ENCODE measurements around the gene EML5.

DNA sequence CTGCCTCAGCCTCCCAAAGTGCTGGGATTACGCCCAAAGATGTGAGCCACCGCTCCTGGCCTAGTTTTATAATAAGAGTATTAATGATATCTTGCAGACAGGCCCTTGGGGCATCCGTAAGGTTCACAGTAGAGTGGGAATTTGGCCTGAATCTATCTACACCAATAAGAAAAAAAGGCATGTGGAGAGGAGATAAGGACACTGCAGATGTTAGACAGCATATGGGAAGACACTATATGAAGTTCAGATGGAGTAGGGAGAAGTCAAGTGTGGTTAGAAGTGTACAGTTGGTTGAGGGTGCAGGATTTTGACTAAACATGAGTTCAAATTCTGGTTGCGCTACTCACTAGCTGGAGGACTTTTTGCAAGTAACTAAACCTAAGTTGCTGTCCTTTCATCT is 23.2 kb upstream of the EML5 start:
- TF ChIP-seq, protein P1, sequence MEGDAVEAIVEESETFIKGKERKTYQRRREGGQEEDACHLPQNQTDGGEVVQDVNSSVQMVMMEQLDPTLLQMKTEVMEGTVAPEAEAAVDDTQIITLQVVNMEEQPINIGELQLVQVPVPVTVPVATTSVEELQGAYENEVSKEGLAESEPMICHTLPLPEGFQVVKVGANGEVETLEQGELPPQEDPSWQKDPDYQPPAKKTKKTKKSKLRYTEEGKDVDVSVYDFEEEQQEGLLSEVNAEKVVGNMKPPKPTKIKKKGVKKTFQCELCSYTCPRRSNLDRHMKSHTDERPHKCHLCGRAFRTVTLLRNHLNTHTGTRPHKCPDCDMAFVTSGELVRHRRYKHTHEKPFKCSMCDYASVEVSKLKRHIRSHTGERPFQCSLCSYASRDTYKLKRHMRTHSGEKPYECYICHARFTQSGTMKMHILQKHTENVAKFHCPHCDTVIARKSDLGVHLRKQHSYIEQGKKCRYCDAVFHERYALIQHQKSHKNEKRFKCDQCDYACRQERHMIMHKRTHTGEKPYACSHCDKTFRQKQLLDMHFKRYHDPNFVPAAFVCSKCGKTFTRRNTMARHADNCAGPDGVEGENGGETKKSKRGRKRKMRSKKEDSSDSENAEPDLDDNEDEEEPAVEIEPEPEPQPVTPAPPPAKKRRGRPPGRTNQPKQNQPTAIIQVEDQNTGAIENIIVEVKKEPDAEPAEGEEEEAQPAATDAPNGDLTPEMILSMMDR (IDR thresholded peaks at IDR 0.05; ENCODE audit: poor library complexity): no peak
- no peak for TF ChIP-seq EZH2phosphoT487 (IDR thresholded peaks at IDR 0.05; ENCODE audit: low read depth, severe bottlenecking, unreplicated experiment)
- TF ChIP-seq EZH2 (IDR thresholded peaks at IDR 0.05; ENCODE audit: borderline replicate concordance): no peak
